ENCODE measurements around the gene FOXO3.

Gene FOXO3

DNA sequence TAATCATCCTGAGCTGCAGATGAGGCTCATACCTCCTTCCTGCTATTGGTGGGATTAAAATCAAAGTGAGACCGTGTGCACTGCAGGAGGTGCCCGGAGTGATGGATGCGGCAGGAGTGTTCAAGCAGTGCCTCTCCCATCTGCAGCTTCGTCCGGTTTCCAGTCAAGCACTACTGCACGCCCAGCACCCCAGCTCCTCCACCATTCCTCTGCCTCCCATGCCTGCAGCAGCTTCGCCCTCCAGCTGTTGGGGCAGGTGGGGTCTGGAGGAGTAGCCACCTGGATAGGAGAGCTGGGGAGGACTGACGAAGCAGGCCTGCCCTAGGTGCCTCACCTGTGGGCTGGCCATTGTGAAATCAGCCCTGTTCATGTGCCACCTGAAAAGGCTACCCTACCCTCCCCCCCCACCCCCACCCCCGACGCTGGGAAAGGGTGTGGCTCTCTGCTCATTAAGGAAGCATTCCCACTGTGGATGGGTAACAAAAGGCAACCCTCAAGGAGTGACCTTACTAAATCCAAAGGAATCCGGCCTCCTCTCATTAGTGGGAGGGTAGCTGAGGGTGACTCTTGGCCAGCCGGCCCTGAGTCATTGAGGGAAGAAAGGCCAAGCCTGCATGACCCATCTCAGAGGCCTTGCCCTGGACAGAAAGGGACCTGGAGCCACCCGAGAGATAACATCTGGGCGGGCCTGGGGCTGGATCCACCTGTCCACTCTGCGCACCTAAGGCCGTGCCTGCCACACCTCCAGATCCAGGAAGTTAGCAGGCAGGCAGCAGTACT lies 171.6 kb downstream of the FOXO3 start:
- no peak overlapping the region for H3K4me3 Mint-ChIP-seq
- H3K36me3 Mint-ChIP-seq (ENCODE audit: low read depth), result no peaks in the 10 kb centered on the region
- H3K27me3 Mint-ChIP-seq (ENCODE audit: low read depth, poor library complexity), result peaks cover 40% of the 10 kb centered on the region
- no peaks in the 10 kb centered on the region for H3K9me3 Mint-ChIP-seq
- no peak for DNase-seq
- peaks cover 32% of the 10 kb centered on the region for H3K4me1 Mint-ChIP-seq
- no peak overlapping the region for H3K27ac Mint-ChIP-seq
- TF ChIP-seq, protein P1, sequence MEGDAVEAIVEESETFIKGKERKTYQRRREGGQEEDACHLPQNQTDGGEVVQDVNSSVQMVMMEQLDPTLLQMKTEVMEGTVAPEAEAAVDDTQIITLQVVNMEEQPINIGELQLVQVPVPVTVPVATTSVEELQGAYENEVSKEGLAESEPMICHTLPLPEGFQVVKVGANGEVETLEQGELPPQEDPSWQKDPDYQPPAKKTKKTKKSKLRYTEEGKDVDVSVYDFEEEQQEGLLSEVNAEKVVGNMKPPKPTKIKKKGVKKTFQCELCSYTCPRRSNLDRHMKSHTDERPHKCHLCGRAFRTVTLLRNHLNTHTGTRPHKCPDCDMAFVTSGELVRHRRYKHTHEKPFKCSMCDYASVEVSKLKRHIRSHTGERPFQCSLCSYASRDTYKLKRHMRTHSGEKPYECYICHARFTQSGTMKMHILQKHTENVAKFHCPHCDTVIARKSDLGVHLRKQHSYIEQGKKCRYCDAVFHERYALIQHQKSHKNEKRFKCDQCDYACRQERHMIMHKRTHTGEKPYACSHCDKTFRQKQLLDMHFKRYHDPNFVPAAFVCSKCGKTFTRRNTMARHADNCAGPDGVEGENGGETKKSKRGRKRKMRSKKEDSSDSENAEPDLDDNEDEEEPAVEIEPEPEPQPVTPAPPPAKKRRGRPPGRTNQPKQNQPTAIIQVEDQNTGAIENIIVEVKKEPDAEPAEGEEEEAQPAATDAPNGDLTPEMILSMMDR (IDR thresholded peaks at IDR 0.05), result no peak

DNA sequence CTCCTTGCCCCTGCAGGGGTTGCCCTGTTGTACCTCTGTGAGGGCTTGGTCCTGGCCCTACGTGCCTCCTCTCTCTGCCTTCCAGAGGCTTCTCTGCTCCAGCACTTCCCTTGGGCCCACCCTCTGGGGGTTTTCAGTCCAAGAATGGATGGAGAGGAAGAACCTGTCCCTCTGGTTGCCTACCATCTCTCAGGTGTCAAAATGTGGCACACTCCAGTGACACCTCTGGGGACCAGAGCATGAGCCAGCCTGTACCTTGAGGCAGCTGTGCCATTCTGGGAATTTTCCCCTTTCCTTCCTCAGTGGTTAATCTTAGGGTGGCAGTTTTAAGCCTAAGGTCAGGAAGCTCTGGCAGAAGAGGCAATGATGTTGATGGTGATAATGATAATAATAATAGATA lies 172.3 kb downstream of the FOXO3 start:
- Mint-ChIP-seq H3K36me3 (ENCODE audit: low read depth) (no peaks in the 10 kb centered on the region), H3K9me3 (no peaks in the 10 kb centered on the region), H3K4me3 (no peak overlapping the region), H3K4me1 (peaks cover 27% of the 10 kb centered on the region), H3K27me3 (ENCODE audit: low read depth, poor library complexity) (peaks cover 38% of the 10 kb centered on the region), H3K27ac (no peak overlapping the region)
- TF ChIP-seq, protein P1 (IDR thresholded peaks at IDR 0.05), result no peak
- DNase-seq, result no peak

GRCh38 chr6:108733706-108734265 lies 173.1 kb downstream of the FOXO3 start:
- Mint-ChIP-seq H3K36me3 (ENCODE audit: low read depth) (no peaks in the 10 kb centered on the region), H3K9me3 (no peaks in the 10 kb centered on the region), H3K27me3 (ENCODE audit: low read depth, poor library complexity) (peaks cover 43% of the 10 kb centered on the region), H3K4me3 (no peak overlapping the region), H3K4me1 (peaks cover 22% of the 10 kb centered on the region), H3K27ac (no peak overlapping the region)
- DNase-seq, result no peak
- TF ChIP-seq, protein P1 (IDR thresholded peaks at IDR 0.05), result no peak

All from nephron progenitor cell (in vitro differentiated cells).